HUDEP-2 (cell line): ENCODE results near the gene DET1.
"Not testable (repeated sequence)": the region's sequence is repeated elsewhere in the genome, so short reads cannot be mapped to it uniquely, and the experiment has no call there.

ENCODE experiments used
- DNase-seq, 76 experiments: peaks; one replicate each; lab custom pipeline; 2025; ENCODE audit not compliant: unreplicated experiment in 76 of 76; lab: John Stamatoyannopoulos, UW

The DET1 gene

DNA sequence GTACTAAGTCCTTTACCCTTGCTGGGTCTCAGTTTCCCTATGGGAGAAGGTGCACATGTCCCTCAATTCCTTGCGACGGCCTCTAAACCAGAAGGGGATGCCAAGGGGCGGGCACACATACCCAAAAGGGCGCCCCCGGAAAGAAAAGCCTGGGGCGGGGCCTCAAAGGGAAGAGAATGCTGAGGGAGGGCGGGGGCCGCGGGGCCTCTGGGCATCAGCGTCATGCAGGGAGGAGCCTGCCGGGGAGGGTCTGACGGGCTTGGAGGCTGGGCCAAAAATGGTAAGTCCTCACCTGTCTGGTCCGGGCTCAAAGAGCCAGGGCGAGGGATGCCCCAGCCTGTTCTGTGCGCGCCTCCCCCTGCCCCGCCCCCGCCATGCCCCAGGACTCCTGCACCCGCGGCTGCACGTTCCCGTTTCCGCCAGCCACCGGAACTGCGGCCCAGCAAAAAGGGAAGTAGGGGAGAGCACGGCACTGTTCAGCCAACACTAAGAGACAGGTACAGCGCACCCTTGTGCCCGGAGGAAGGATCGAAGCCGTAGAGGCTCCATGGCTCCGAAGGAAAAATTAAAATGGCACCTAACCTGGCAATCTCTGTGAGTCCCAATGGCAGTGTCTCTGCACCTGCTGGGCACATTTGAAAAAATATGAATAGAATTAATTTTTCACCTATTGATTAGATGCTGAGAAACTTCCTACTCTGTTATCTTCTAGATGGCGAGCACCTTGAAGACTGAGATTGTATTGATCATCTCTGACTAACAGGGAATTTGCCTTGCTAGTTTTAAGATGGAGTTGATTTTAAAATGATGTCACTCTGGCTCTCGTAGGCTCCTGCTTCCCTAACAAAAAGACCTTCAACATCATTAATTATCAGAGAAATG lies at the start of gene DET1:
TSS of gene DET1 (minus strand) at position 434 of the 882 bp plus-strand sequence. CDS start 14,976 bp downstream, outside the sequence.
- peak; percentile 28 to 98 (median 92) for DNase-seq

GRCh38 chr15:88591384-88591783 lies 44.9 kb upstream of the DET1 start:
- no peak for DNase-seq

GRCh38 chr15:88590759-88591158 lies 44.3 kb upstream of the DET1 start:
- DNase-seq, result no peak

- no peak for DNase-seq
Measured at GRCh38 chr15:88586401-88587162, 40.1 kb upstream of the DET1 start.

- no peak for DNase-seq
Measured at GRCh38 chr15:88580532-88580931, 34.1 kb upstream of the DET1 start.

DNA sequence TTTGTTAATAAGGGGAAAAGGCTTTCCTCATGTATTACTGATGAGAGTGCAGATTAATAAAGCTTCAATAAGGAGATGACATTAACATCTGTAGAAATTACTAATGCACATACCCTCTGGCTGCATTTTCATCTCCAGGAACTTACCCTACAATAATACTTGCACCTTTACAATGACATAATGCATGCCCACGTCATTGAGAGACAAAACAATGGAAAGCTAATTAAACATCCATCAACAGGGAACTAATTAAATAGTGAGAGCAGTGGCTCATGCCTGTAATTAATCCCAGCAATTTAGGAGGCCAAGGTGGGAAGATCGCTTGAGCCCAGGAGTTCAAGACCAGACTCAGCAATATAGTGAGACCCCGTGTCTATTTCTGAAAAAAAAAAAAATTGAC lies 32.8 kb upstream of the DET1 start:
- no peak for DNase-seq

DNA sequence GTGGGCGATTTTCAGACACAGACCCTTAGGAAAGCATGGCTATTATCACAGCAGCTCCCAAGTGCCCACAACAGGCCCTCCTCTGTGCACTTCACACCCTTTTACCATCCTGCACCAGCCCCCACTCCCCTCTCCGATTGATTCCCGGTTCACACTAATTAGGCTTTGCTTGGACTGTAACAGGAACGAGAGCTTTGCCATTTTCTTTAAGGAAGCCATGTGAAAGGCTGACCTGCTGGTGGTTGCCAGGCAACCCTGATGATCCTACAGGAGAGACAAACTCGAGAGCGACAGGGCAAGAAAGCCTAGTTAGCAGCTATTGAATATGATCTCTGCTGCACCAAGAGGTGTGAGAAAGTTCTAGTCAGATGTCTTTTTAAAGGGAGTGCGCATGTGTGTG lies 28.2 kb upstream of the DET1 start:
- no peak for DNase-seq

DNA sequence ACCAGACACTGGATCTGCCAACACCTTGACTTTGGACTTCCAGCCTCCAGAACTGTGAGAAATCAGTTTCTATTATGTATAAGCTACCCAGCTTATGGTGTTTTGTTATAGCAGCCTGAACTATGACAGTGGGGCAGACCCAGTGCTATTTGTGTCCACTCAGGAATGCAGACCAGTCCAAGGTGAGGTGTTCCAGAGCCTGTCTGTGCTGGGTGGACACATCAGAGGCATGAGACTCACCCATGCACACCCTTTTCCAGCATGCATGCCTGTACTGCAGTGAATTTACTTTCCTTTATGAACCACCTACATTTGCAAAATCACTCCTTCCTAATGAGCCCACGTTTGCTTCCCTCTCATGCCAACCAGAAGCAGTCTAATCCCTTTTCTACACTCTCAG lies 27.6 kb upstream of the DET1 start:
- no peak for DNase-seq

- DNase-seq, result no peak
Measured at GRCh38 chr15:88571852-88572259, 25.4 kb upstream of the DET1 start.

DNA sequence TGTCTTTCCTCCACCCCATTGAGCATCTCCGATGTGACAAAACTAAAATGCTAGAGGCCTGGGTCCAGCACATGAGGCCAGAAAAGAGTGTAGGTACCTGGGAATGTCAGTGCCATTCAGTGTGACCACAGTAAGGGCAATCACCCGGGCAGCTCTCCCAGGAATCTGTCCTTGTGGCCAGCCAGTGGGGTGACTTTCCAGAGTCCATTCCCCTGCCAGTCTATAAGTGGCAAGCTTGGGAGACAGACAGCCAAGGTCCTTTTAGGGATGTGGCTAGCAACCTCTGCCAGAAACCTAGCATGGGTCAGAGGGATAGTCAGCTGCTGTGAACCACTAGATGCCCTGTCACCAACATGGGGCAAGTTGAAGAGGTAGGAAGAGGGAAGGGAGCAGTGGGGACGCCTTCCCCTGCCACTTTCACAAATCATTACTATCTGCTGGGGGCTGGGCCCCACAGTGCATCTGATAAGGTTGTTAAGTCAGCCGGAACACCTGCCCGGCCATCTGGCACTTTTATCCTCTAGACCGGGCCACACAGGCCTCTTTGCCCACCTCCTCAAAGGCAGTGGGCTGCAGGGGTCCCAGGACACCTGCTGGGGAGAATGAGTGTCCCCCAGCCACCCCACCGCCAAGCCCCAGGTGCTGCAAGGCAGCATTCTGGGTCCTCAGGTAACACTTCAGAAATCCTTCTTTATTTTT lies 24.8 kb upstream of the DET1 start:
- no peak for DNase-seq

- DNase-seq, result no peak
Measured at GRCh38 chr15:88568589-88568988, 22.1 kb upstream of the DET1 start.

DNA sequence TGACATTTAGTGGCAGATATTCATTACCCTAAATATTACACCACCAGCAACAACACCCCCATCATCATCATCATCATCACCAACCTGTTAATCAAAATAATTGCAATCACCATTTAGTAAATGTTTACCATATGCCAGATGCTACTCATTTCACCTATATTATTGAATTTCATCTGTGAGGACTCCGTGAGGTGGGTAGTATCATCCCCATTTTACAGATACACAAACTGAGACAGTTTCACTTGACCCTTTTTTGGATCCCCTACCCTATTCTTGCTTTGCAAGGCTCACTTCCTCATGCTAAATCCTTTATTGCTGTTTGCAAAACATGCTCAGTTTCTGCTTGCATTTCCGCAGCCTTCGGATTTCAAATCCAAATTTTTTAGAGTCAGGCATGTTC lies 18.3 kb upstream of the DET1 start:
- no peak for DNase-seq

- DNase-seq, result no peak
Measured at GRCh38 chr15:88563638-88564037, 17.2 kb upstream of the DET1 start.

DNA sequence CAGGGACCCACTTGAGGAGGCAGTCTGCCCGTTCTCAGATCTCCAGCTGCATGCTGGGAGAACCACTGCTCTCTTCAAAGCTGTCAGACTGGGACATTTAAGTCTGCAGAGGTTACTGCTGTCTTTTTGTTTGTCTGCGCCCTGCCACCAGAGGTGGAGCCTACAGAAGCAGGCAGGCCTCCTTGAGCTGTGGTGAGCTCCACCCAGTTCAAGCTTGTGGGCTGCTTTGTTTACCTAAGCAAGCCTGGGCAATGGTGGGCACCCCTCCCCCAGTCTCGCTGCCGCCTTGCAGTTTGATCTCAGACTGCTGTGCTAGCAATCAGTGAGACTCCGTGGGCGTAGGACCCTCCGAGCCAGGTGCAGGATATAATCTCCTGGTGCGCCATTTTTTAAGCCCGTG lies 13.1 kb upstream of the DET1 start:
- DNase-seq, result not testable (repeated sequence)

- not testable (repeated sequence) for DNase-seq
Measured at GRCh38 chr15:88558026-88558425, 11.5 kb upstream of the DET1 start.

GRCh38 chr15:88548009-88548408 lies 1.5 kb upstream of the DET1 start:
- DNase-seq, result not testable (repeated sequence)

DNA sequence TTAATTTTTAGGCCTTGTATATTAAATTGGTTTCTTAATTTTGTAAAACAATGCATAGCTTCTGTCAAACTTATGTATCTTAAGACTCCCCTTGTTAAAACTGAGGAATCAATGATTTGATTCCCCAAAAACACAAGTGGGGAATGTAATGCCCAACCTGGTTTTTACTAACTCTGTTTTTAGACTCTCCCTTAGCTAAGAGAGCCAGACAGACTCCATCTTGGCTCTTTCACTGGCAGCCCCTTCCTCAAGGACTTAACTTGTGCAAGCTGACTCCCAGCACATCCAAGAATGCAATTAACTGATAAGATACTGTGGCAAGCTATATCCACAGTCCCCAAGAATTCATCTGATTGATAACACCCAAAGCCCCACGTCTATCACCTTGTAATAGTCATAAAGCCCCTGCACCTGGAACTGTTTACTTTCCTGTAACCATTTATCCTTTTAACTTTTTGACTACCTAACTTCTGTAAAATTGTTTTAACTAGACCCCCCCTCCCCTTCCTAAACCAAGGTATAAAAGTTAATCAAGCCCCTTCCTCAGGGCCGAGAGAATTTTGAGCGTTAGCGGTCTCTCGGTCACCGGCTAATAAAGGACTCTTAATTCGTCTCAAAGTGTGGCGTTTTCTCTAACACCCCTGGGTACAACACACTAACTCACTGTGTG lies 768 bp downstream of the DET1 start:
- DNase-seq, result not testable (repeated sequence)

DNA sequence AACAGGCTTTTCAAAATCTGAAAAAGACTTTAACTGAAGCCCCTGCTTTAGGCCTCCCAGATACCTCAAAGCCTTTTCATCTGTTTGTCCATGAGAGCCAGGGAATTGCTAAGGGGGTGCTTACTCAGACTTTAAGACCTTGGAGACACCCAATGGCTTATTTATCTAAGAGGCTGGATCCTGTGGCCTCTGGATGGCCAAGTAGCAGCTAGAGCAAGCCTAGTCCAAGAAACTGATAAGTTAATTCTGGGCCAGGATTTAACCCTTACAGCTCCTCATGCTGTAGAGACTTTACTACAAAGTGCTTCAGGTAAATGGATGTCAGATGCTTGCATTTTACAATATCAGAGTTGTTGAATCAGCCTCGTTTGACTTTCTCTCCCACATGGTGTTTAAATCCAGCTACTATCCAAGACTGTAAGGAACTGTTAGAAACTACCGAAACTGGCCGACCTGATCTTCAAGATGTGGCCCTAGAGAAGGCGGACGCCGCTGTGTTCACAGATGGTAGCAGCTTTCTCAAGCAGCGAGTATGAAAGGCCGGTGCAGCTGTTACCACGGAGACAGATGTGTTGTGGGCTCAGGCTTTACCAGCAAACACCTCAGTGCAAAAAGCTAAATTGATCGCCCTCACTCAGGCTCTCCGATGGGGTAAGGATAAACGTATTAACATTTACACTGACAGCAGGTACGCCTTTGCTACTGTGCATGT lies 3.3 kb downstream of the DET1 start:
- DNase-seq, result no peak

GRCh38 chr15:88542342-88542733 lies 4.1 kb downstream of the DET1 start:
- DNase-seq, result no peak

DNA sequence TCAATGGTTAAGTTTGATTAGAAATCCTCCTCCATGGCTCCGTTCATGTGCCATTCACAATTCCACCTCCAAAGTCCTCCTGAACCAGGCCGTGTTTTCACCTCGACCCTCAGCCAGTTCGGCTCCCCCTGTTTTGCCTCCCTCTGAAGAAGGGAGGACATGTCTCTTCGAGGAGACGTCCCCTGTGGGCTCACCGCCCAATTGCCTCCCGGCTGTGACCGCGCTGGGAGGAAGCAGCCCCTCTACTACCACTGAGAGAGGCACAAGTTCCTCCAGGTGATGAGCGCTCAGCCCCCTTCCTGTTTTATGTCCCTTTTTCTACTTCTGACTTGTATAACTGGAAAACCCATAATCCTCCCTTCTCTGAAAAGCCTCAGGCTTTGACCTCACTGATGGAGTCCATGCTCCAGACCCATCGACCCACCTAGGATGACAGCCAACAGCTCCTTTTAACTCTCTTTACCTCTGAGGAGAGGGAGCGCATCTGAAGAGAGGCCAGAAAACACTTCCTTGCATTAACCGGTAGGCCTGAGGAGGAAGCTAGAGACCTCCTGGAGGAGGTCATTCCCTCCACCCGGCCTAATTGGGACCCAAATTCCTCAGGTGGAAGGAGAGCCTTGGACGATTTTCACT lies 4.7 kb downstream of the DET1 start:
- DNase-seq, result no peak
